NCI-H1092 (cell line): ENCODE measurements around the gene ZFR2.
"Not testable (repeated sequence)": the region's sequence is repeated elsewhere in the genome, so short reads cannot be mapped to it uniquely, and the experiment has no call there.

Experiments
- DNase-seq: peaks from one replicate; lab custom pipeline; 2025; lab: John Stamatoyannopoulos, UW

The ZFR2 gene

GRCh38 chr19:3874695-3875094, 5.9 kb upstream of the ZFR2 start:
- not testable (repeated sequence) for DNase-seq

- no peak for DNase-seq
These were observed 4.3 kb upstream of the ZFR2 start for GRCh38 chr19:3873151-3873550.

- no peak for DNase-seq
These were observed 668 bp downstream of the ZFR2 start for GRCh38 chr19:3867971-3868769.

DNA sequence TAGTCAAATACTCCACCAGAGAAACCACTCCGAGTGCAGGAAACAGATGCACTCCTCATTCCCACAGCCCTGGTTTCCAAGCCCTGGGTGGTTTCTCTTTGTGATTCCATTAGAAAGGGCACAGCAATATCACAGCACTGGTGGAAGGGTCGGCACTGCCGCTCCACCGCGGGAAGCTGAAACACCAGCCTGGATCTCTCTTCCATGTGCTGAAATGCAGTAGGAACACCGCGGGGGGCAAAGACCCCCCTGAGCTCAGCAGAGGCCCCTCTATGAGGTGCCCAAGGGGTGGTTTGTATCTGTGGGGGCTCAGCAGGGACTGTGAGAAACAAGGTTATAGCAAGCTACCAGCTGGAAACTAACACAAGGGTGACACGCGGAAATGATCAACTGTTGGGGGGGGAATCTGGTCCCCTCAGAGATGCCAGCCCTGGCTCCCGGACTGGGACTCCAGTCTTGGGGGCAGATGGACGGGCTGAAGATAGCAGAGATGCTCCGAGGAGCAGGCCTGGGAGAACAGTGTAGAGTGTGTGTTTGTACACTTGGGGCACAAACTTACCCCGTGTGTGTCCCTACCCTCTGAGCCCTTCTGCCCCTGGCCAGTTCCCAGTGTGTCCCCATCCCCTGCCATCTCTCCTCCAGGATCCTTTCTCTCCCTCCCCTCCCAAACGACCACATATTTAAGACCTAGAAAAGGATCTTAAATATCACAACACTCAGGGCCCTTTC, 1.8 kb downstream of the ZFR2 start:
- DNase-seq = no peak

- DNase-seq = no peak
These were observed 5.2 kb downstream of the ZFR2 start for GRCh38 chr19:3863648-3864047.

DNA sequence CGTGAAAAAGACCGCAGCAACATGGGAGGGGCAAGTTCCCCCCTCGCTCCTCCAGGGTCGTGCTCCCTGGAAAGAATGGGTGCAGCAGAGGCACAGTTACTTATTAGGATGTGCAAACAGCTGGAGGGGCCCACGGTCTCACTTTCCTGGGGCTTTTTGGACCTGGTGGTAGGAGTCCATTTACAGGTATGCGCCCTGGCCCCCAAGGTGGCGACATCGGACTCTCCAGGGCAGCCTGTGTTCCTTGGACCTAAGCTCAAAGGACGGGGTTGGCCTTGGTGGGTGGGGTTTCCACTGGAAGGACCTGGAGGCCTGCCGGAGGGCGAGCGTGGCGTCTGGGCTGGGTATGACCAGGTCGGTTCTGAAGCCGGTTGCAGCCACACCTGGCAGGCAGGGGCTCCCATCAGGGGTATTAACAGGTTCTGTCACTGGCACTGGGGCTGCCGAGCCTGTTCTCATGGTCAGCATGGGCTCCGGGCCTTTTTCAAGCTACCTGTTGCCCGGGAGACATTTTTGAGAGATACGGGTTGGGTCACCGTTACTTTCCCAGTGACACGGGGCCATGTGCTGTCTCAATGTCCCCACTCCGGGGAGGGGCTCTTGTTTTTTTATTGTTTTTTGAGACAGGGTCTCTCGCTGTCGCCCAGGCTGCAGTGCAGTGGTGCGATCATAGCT, 5.9 kb downstream of the ZFR2 start:
- DNase-seq = no peak

- no peak for DNase-seq
These were observed 8.3 kb downstream of the ZFR2 start for GRCh38 chr19:3860499-3860898.

GRCh38 chr19:3857449-3858003, 11.3 kb downstream of the ZFR2 start:
- DNase-seq = peak; percentile 18

- DNase-seq = no peak
These were observed 13.5 kb downstream of the ZFR2 start for GRCh38 chr19:3855320-3855719.

GRCh38 chr19:3852614-3853254, 16.1 kb downstream of the ZFR2 start:
- no peak for DNase-seq

DNA sequence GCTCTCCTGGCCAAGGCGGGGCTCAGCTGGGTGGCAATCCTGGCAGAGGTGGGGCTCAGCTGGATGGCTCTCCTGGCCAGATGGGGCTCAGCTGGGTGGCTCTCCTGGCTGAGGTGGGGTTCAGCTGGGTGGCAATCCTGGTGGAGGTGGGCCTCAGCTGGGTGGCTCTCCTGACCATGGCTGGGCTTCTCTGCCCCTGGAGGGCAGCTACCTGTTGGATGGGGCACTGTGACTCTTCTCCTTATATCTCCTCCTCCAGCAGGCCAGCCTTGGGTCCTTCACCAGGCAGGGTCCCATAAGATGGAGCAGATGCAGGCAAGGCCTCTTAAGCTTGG, 16.7 kb downstream of the ZFR2 start:
- DNase-seq = no peak

DNA sequence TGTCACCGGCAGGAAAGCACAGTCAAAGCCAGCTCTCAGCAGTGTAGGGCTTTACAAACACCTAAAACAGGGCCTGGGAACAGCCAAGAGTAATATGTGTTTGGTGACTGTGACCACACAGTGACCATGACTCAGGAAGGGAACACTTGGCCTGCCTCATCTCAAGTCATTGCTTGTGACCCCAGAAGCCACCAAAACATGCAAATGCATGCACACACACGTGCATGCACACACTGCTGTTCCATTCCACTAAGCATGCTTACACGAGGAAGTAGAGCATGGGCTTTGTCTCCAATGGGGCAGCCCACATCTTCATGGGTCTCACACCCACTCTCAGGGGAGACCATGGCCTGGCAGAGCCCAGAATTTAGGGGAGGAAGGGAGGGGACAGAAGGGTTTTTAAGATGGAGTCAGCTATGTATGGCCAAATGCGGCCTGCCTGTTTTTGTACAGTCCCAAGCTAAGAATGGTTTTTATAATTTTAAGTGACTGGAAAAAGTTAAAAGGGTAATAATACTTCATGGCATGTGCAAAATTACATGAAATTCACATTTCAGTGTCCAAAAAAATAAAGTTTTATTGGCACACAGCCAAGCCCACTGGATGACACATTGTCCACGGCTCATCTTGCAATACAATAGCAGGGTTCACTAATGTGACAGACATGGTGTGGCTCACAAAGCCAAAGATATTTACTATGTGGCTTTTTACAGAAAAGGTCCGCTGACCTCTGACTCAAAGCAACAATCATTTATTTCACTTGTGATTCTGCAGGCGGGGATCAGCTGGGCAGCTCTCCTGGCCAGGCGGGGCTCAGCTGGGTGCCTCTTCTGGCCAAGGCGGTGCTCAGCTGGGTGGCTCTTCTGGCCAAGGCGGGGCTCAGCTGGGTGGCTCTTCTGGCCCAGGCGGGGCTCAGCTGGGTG, 17.3 kb downstream of the ZFR2 start:
- DNase-seq = no peak

GRCh38 chr19:3850320-3850972, 18.4 kb downstream of the ZFR2 start:
- DNase-seq = no peak

DNA sequence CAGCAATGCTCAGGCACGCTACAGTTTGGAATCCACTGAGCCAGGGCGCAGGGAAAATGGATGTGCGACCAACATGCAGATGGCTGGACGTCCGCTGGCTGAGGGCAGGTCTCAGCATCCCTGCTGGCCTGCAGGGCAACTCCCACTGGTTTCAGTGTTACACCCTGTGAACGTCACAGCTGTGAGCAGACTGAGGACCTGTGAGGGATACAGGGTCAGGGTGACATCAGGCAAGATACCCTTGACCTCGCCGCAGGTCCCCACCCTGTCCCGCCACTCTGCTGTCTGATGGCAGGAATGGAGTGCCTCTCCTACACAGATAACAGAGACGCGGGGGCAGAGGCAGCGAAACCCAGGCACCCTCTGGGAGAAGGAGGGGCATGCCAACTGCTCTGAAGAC, 19.1 kb downstream of the ZFR2 start:
- DNase-seq = no peak

DNA sequence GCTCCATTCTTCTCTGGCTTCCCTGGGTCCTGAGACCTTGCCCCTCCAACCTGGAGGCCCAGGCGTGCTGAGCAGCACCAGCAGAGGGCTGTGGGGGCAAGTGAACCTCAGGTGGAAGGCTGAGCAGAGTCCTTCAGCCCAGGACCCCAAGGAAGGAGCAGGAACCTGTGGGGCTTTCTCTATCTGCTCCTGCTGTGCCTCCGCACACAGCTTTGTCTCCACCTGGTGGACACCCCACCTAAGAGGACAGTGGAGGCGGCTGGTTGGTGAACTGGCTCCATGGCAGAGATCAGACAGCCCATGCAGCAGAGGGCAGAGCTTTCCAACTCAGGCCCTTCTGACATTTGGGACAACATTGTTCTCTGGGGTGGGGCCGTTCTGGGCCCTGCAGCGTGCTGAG, 19.7 kb downstream of the ZFR2 start:
- DNase-seq = no peak

GRCh38 chr19:3844596-3844995, 24.2 kb downstream of the ZFR2 start:
- no peak for DNase-seq

DNA sequence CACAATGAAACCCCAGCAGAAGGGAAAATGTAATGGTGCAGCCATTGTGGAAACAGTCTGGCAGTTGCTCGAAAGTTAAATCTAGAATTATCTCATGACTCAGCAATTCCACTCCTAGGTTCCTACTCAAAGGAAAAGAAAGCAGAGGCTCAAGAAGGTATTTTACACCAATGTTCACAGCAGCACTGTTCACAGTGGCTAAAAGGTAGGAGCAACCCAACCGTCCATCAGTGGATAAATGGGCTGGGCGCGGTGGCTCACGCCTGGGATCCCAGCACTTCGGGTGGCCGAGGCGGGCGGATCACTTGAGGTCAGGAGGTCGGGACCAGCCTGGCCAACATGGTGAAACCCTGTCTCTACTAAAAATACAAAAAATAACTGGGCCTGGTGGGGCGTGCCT, 25.9 kb downstream of the ZFR2 start:
- no peak for DNase-seq

DNA sequence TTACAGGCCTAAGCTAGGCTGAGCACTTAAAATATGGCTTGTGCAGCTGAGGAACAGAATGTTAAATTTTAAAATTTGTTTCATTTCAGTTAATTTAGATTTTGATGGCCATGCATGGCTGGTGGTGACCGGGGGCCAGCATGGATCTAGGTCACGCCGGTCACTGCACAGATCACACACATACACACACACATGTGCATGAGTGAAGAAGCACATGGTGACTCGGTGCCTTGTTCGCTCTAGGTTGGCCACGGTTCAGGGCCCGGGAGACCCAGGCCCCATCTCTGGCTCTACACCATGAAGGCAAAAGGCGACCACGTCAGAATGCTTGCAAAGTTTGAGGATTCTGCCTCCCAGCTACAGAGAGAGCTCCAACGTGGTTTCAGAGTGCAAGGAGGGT, 28.0 kb downstream of the ZFR2 start:
- DNase-seq = no peak

DNA sequence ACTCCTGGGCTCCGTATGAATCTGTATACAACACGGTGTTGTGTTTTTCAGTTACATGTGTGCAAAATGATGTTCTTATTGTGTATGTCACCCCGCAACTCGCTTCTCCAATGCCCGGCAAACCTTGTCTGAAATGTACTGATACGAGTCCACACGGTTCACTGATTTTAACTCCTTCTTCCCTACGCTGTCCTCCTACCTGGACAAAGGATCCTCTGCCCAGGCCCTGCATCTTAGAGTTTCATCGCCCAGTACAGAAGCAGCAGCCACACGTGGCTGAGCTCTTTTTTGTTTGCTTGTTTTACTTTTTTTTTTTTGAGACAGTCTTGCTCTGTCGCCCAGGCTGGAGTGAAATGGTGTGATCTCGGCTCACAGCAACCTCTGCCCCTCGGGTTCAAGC, 28.9 kb downstream of the ZFR2 start:
- no peak for DNase-seq

DNA sequence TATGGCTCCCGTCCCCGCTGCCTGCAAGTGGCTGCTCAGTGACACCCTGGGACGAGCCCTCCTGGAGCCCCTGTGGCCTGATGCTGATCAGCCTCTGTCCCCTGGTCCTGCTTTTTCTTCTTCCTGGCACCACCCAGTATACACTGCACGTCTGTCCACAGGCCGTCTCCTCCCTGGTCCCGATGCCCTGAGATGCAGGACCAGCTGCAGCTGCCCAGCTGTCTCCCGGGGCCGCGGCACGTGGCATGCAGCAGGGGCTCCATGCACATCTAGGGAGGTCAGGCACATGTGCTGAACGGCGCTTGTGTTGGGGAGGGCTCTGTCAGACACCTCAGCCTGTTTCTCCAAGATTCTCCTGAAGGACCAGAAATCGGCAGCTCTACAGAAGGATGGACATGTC, 30.2 kb downstream of the ZFR2 start:
- DNase-seq = no peak

DNA sequence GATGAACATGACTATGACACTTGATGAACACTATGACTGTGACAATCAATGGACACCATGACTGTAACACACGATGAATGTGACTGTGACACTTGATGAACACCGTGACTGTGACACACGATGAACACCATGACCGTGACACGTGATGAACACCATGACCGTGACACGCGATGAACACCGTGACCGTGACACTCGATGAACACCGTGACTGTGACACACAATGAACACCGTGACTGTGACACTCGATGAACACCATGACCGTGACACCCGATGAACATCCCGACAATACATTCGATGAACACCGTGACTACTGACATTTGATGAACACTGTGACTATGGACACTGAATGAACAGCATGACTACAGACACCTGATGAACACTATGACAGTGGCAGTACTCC, 30.9 kb downstream of the ZFR2 start:
- DNase-seq = no peak
